GM12878 (cell line): Measurements from ENCODE around the gene UFC1. TPM values are rescaled to one million over a fixed set of nuclear protein-coding genes. Genes with fewer than 3 reads are reported as not detected.

Source experiments
- ATF7 ChIP-seq: fragments of 450-650 bp; IDR thresholded peaks from 2 replicates; pipeline ENCODE4 v1.6.1; 2016; ENCODE audit warnings: low read depth, mild to moderate bottlenecking
- BHLHE40 ChIP-seq, 2 experiments: fragments of 450-650 bp in 1 of 2; IDR thresholded peaks; 2 replicates each; pipeline ENCODE4 v1.6.1; 2011 to 2017; ENCODE audit warnings: low read depth in 2 of 2, borderline replicate concordance in 1 of 2, improper control_type of control experiment in 1 of 2, low read length in 1 of 2, mild to moderate bottlenecking in 1 of 2
- BRCA1 ChIP-seq: IDR thresholded peaks from 2 replicates; pipeline ENCODE4 v1.6.1; 2011; ENCODE audit warnings: low read depth, low read length, improper control_type of control experiment
- CHD2 ChIP-seq: IDR thresholded peaks from 2 replicates; pipeline ENCODE4 v1.6.1; 2011; ENCODE audit warnings: low read depth, low read length, improper control_type of control experiment, borderline replicate concordance
- CREM ChIP-seq: IDR thresholded peaks from 2 replicates; pipeline ENCODE4 v1.6.1; 2014; ENCODE audit warnings: antibody characterized with exemption, low read depth
- DPF2 ChIP-seq: fragments of 450-650 bp; IDR thresholded peaks from 2 replicates; pipeline ENCODE4 v1.6.1; 2017; ENCODE audit warnings: mild to moderate bottlenecking
- EED ChIP-seq: sonication (generic); IDR thresholded peaks from 2 replicates; pipeline ENCODE4 v1.6.1; 2016; ENCODE audit warnings: antibody characterized with exemption, low read depth
- FOS ChIP-seq: IDR thresholded peaks from 3 replicates; pipeline ENCODE4 v1.6.1; 2011; ENCODE audit warnings: borderline replicate concordance; ENCODE audit not compliant: insufficient read length; ENCODE audit errors: extremely low read depth
- HDAC6 ChIP-seq: fragments of 200-600 bp; sonication (generic); IDR thresholded peaks from one replicate; pipeline ENCODE4 v1.8.0; 2017; ENCODE audit warnings: antibody characterized with exemption; ENCODE audit not compliant: unreplicated experiment
- IKZF1 ChIP-seq: fragments of 450-650 bp; conservative IDR thresholded peaks from 2 replicates; pipeline ENCODE4 v1.6.1; 2017; ENCODE audit warnings: antibody characterized with exemption, mild to moderate bottlenecking
- IKZF2 ChIP-seq, 2 experiments: fragments of 450-650 bp; IDR thresholded peaks; 2 replicates each; pipeline ENCODE4 v1.6.1; 2017; ENCODE audit warnings: mild to moderate bottlenecking in 2 of 2, moderate library complexity in 2 of 2
- IRF4 ChIP-seq: IDR thresholded peaks from 2 replicates; pipeline ENCODE4 v1.6.1; 2011; ENCODE audit warnings: low read depth, low read length
- IRF5 ChIP-seq: fragments of 450-650 bp; IDR thresholded peaks from 2 replicates; pipeline ENCODE4 v1.6.1; 2017; ENCODE audit warnings: borderline replicate concordance
- LARP7 ChIP-seq: fragments of 450-650 bp; IDR thresholded peaks from 2 replicates; pipeline ENCODE4 v1.6.1; 2017; ENCODE audit warnings: mild to moderate bottlenecking
- MTA2 ChIP-seq: fragments of 450-650 bp; IDR thresholded peaks from 2 replicates; pipeline ENCODE4 v1.6.1; 2016; ENCODE audit warnings: low read depth, mild to moderate bottlenecking, moderate library complexity
- MXI1 ChIP-seq: fragments of 150-350 bp; IDR thresholded peaks from 2 replicates; pipeline ENCODE4 v1.6.1; 2011; ENCODE audit warnings: low read depth, mild to moderate bottlenecking, inconsistent platforms, low read length, improper control_type of control experiment
- NBN ChIP-seq: fragments of 450-650 bp; IDR thresholded peaks from 2 replicates; pipeline ENCODE4 v1.6.1; 2016
- NKRF ChIP-seq: fragments of 450-650 bp; conservative IDR thresholded peaks from 2 replicates; pipeline ENCODE4 v1.6.1; 2017; ENCODE audit warnings: mild to moderate bottlenecking, moderate library complexity
- PAX8 ChIP-seq: fragments of 450-650 bp; IDR thresholded peaks from 2 replicates; pipeline ENCODE4 v1.6.1; 2017; ENCODE audit warnings: mild to moderate bottlenecking, moderate library complexity
- SIN3A ChIP-seq: IDR thresholded peaks from 2 replicates; pipeline ENCODE4 v1.6.1; 2012; ENCODE audit warnings: low read depth, low read length, improper control_type of control experiment
- SMAD5 ChIP-seq: IDR thresholded peaks from 2 replicates; pipeline ENCODE4 v1.6.1; 2016; ENCODE audit warnings: antibody characterized with exemption, low read depth
- SMARCA5 ChIP-seq: fragments of 450-650 bp; IDR thresholded peaks from 2 replicates; pipeline ENCODE4 v1.6.1; 2017; ENCODE audit warnings: mild to moderate bottlenecking
- SMC3 ChIP-seq: IDR thresholded peaks from 2 replicates; pipeline ENCODE4 v1.6.1; 2011; ENCODE audit warnings: low read length, improper control_type of control experiment, borderline replicate concordance
- SPI1 ChIP-seq: IDR thresholded peaks from 2 replicates; pipeline ENCODE4 v1.6.1; 2011; ENCODE audit warnings: low read depth, mild to moderate bottlenecking, low read length, moderate library complexity, borderline replicate concordance; ENCODE audit not compliant: insufficient read depth
- TCF3 ChIP-seq: IDR thresholded peaks from 2 replicates; pipeline ENCODE4 v1.6.1; 2012; ENCODE audit warnings: low read depth, mild to moderate bottlenecking, low read length, borderline replicate concordance; ENCODE audit not compliant: insufficient read depth
- ZBTB4 ChIP-seq: fragments of 450-650 bp; formaldehyde crosslinking; IDR thresholded peaks from 2 replicates; pipeline ENCODE4 v1.4.0; 2022; ENCODE audit warnings: mild to moderate bottlenecking, moderate library complexity
- polyA plus RNA-seq, 11 experiments: library from polyadenylated mRNA; depleted of rRNA in 4 of 11; unstranded in 6 of 11; stranded (reverse) in 5 of 11; fragments of >200 nt; fragmentation: Nextera tagmentation in 4 of 11; fragmentation: Illumina TruSeq in 1 of 11; extraction: Ambion mirVana in 4 of 11; extraction: Trizol in 1 of 11; gene quantifications; 1 replicate in 1 of 11; 2 replicates in 10 of 11; pipeline versions ENCODE4 v1.2.1 to v1.2.3, GENCODE V29; 2011 to 2016; ENCODE audit warnings: inconsistent platforms in 2 of 11, missing spikeins in 2 of 11, low read depth in 1 of 11
- total RNA-seq, 4 experiments: library from RNA; depleted of rRNA in 3 of 4; stranded (reverse); fragments of >200 nt in 3 of 4; fragmentation: Illumina TruSeq in 1 of 4; extraction: Trizol in 1 of 4; gene quantifications; 2 replicates each; pipeline versions ENCODE4 v1.2.1 to v1.2.3, GENCODE V29; 2013 to 2021

Gene UFC1
- total and polyA plus RNA-seq, 10 of the 15 experiments (the other 5 are each of a cell fraction or from before 2014, with no cell fraction given): 95.9 to 239 (median 151) TPM

GRCh38 chr1:161195171-161195570 lies 41.4 kb downstream of the UFC1 start (continued):
- TF ChIP-seq DPF2 (peak; percentile 62; the same call in 1 of the 2 replicates), TCF3 (no peak), NBN (0 out of 2 replicates have a peak, but pooled peaks have one; percentile 42), IKZF2 (IDR thresholded peaks at IDR 0.05) (peak; percentile 85 to 86; a peak in 3 of 4 replicates), LARP7 (no peak), HDAC6 (no peak), ZBTB4 (no peak), SIN3A (no peak), PAX8 (no peak), CHD2 (0 out of 2 replicates have a peak, but pooled peaks have one; percentile 44), MTA2 (peak; percentile 54), SPI1 (peak; percentile 94), EED (peak; percentile 41; the same call in 1 of the 2 replicates), SMARCA5 (0 out of 2 replicates have a peak, but pooled peaks have one; percentile 32), BRCA1 (no peak), IKZF1 (peak; percentile 92), BHLHE40 (IDR thresholded peaks at IDR 0.05; ENCODE audit: borderline replicate concordance in 1 of 2, low read depth in 2 of 2, low read length in 1 of 2) (peak; percentile 19 to 45; a peak in 1 of 4 replicates), NKRF (no peak), IRF5 (no peak), SMAD5 (no peak), ATF7 (peak; percentile 18; the same call in 1 of the 2 replicates), MXI1 (no peak), SMC3 (no peak), FOS (no peak), IRF4 (peak; percentile 44; the same call in 1 of the 2 replicates), CREM (no peak)
